ENCODE results near the gene SEMA3G.

The SEMA3G gene

DNA sequence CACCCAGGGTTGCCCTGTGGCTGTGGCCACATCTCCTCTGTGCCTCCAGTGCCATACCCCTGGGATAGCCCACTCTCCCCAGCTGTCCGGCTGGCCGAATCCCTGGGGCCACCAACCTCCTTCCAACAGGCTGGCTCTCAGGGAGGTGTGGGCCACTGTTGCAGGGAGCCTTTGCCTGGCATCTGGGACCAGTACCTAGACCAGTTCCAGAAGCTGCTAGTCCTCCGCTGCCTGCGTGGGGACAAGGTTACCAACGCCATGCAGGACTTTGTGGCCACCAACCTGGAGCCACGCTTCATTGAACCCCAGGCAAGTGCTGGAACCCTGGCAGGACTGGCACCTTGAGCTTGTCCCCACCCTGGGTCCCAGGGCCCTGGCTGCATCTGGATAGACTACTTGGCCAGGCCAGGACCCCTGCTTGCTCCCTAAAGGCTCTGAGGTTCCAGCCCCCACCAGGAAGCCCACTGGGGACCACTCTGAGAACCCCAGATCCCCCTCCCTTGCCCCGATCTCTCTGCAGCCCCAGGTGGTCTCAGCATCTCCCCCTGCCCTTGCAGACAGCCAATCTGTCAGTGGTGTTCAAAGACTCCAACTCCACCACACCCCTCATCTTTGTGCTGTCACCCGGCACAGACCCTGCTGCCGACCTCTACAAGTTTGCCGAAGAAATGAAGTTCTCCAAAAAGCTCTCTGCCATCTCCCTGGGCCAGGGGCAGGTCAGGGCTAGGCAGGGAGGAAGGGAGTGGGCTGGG lies 50.0 kb downstream of the SEMA3G start:
- DNase-seq (no peak), ATAC-seq (no peak)

DNA sequence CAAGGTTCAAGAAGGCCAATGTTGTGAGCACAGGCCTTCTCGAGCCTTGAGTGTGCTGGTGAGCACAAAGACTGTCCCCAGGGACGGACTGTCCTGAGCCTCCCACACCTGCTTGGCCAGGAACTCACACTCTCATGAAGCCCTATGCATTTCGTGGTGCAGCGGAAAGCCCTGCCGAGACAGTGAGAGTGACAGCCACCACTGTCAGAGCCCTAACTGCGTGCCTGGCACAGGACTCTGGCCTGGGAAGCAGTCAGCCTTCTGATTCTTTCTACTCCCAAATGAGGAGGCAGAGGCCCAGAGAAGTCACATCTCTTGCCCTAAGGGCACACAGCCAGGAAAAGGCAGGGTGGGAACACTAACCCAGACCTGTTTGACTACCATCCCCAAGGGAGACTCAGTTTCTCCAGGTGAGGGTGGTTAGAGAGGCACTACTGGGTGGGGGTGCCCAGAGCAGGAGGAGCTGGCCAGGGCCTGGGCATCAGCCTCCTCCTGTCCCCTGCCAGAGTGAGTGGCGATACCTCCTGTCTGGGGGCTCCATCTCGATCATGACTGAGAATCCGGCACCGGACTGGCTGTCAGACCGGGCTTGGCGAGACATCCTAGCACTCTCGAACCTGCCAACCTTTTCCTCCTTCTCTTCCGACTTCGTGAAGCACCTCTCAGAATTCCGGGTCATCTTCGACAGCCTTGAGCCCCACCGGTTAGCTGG lies 50.8 kb downstream of the SEMA3G start:
- DNase-seq (no peak), ATAC-seq (no peak)

DNA sequence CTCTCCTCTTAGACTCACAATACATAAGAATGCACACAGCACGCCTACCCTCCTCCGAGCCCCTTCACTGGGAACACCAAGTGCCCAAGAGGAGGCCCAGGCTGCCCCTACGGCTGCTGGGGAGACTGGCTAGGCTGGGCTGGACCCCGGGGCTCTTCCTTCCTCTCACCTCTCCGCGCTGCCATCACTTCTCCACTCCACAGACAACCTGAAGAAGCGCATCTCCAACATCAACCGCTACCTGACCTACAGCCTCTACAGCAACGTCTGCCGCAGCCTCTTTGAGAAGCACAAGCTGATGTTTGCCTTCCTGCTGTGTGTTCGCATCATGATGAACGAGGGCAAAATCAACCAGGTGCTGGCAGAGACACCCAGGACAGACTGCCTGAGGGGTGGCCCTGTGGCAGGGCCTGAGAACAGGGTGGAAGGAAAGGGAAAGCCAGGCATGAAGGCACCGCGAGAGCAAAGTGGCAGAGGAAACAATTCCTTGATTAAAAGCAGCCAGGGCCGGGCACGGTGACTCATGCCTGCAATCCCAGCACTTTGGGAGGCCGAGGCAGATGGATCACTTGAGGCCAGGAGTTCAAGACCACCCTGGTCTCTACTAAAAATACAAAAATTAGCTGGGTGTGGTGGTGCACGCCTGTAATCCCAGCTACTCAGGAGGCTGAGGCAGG lies 51.6 kb downstream of the SEMA3G start:
- ATAC-seq, result no peak
- no peak for DNase-seq

DNA sequence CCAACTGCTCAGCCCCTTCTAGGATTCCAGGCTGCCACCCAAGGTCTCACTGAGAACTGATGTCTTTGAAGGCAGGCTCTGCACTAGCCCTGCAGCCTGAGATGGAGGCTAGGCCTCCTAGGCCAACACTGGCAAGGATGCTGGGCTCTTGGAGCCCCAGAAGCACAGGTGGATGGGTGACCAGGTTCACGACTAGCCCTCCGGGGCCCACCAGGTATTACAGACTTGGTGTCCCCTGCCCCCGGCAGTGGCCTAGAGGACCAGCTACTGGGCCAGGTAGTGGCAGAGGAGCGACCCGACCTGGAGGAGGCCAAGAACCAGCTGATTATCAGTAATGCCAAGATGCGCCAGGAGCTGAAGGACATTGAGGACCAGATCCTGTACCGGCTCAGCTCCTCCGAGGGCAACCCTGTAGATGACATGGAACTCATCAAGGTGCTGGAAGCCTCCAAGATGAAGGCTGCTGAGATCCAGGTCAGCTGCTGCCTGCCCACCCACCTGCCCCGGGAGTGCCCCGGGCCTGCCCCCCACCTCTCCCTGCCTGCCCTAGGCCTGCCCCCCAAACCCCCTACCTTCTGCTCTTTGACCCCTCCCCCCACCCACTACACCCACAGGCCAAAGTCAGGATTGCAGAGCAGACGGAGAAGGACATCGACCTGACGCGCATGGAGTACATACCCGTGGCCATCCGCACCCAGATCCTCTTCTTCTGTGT lies 52.5 kb downstream of the SEMA3G start:
- ATAC-seq, result no peak
- DNase-seq, result no peak

DNA sequence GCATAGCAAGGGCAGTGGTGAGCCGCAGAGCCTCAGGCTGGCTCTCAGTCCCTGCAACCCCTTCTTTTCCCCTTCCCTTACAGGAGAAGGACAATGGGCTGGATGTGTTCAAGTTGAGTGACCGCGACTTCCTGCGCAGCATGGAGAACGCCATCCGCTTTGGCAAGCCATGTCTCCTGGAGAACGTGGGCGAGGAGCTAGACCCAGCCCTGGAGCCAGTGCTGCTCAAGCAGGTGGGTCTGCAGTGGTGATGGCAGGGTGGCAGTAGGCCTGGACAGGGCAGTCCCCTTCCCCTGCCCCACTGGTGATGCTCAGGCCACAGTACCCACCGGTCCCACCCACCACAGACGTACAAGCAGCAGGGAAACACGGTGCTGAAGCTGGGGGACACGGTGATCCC lies 53.8 kb downstream of the SEMA3G start:
- ATAC-seq (no peak), DNase-seq (no peak)

DNA sequence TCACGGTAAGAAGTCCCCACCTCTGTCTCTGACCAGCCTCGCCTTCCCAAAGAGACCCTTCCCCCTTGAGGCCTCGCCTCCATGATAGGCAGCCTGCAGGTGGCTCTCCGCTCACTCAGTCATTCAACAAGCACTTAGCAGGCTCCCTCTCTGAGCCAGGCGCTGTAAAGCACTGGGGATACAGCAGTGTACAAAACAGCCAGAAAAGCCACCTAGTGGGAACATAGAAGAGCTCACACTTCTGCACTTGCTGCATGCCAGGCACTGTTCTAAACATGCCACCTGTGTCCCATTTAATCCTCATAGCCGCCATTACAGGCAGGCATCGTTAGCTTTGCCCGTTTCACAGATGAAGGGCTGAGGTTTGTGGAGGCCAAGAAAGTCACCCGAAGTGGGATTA lies 56.0 kb downstream of the SEMA3G start:
- ATAC-seq (no peak), DNase-seq (no peak)

DNA sequence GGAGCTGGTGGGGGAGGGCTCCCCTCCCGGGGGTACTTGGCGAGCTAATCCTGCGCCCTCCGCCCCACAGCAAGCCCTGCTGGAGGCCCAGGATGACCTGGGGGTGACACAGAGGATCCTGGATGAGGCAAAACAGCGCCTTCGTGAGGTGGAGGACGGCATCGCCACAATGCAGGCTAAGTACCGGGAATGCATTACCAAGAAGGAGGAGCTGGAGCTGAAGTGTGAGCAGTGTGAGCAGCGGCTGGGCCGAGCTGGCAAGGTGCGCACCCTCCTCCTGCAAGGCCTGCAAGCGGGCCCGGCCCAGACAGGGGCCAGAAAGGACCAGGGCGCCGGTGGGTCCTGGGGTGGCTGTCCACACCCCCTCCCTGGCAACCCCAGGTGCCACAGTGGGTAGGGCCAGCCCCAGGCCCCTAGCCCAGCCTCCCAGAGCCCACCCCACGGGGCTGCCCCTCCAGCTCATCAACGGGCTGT lies 56.5 kb downstream of the SEMA3G start:
- DNase-seq, result no peak

DNA sequence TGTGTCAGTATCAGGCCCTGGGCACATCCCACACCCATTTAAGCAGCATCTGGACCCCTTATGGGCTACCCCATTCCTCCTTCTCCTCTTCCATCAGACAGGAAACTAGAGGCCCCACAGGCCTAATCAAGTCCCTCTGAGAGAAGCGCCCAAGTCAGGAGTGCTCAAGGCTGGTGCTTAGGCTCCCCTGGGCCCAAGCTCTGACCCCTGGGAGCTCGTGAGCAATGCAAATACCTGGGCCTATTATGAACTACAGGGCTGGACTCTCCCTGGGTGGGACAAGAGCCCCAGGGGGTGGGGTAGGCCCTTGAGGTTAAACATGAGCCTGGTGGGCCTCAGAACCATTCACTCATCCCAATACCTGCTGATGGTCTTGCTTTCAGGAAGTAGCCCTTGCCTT lies 57.4 kb downstream of the SEMA3G start:
- no peak for DNase-seq
- no peak for ATAC-seq

More for the DNA sequence above, 56.5 kb downstream of the SEMA3G start:
- no peak for ATAC-seq

DNA sequence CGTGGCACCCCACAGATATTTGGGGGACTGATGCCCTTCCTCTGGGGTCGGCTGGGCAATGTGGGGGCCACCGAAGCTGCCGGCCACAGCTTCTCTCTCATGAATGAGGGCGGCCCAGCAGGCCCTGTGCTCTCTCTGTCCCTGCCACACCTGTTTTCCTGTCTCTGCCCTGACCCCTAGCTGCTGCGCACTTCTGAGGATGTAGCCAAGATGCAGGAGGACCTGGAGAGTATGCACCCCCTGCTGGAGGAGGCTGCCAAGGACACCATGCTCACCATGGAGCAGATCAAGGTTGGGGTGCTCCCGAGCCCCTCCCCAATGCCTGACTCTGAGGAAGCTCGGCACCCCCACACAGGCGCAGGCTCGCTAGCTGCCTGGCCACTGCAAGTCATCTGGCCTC lies 59.7 kb downstream of the SEMA3G start:
- DNase-seq, result peak; percentile 32
- ATAC-seq, result peak; percentile 42

DNA sequence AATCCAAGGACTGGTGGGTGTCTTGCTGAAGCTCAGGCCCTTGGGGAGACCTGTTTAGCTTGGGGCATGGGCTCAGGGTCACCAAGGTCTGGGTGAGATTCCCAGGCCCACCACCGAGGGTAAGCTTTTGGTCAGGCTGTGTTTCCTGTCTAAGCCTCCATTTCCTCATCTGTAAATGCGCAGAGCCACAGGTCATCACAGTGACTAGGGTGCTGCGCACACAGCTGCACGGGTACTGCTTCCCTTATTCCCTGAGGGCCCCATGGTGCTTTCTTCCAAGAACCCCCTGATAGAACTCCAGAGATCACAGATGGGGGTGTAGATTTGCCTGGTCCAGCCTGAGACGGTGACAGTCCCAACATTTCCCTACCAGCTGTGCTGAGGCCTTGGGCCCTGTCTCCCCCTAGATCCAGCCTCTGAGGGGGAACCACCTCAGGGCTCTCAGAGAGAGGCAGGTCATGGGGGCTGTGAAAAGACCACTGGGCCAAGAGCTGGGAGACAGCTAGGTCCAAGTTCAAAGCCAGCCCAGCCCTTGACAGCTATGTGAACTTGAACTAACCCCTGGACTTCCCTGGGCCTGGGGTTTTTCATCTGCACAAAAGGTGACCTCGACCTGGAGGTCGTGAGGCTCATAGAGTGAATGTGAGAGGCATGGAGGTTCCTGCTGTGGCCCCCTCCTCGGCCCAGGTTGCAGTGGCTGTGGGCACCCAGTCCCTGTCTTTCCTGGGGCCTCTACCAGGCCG lies 60.7 kb downstream of the SEMA3G start:
- ATAC-seq, result no peak

DNA sequence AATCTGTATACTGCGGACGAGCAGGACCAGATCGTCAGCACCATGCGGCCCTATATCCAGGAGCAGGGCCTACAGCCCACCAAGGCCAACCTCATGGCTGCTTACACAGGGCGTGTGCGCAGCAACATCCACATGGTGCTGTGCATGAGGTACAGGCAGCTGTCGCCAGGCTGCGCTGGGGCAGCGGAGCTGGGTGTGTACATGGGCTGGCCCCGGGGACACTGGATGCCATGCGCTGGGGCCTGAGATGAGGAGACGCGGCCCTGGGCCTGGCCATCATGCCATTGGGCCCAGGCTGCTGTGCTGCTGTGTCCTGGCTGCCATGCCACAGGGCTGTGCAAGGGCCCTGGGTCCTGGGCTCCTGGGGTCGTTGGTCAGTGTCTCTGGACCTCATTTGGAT lies 61.5 kb downstream of the SEMA3G start:
- DNase-seq (no peak), ATAC-seq (no peak)

More for the DNA sequence above, 60.7 kb downstream of the SEMA3G start:
- no peak for DNase-seq

Measured in stimulated activated naive CD8-positive, alpha-beta T cell treated with anti-CD3 and anti-CD28 coated beads, Interleukin-15, Interleukin-2, amounts not matched to agents 100 U/mL and 50 U/mL, for 24 hours (primary cell).